22Rv1 (cell line): ENCODE results near the gene AIG1.

Experiments
- CTCF ChIP-seq: fragments of 450-650 bp; IDR thresholded peaks from 2 replicates; pipeline ENCODE4 v1.5.1; 2017; ENCODE audit warnings: mild to moderate bottlenecking
- ZFX ChIP-seq: fragments of 450-650 bp; IDR thresholded peaks from 2 replicates; pipeline ENCODE4 v1.6.1; 2017; ENCODE audit warnings: antibody characterized with exemption, borderline replicate concordance

- TF ChIP-seq CTCF (no peak), ZFX (no peak)
These were observed 105.6 kb downstream of the AIG1 start for GRCh38 chr6:143166247-143166695.
